Neural progenitor cell (in vitro differentiated cells): ENCODE data around the gene SYNDIG1.

Experiments used
- CTCF ChIP-seq: fragments of 200-600 bp; sonication (generic); IDR thresholded peaks from 2 replicates; pipeline ENCODE4 v1.5.1; 2017; ENCODE audit warnings: antibody characterized with exemption, mild to moderate bottlenecking
- EZH2 ChIP-seq: fragments of 200-600 bp; sonication (generic); IDR thresholded peaks from 2 replicates; pipeline ENCODE4 v1.6.1; 2017; ENCODE audit warnings: antibody characterized with exemption, mild to moderate bottlenecking, moderate library complexity
- EZH2phosphoT487 ChIP-seq: fragments of 200-600 bp; sonication (generic); IDR thresholded peaks from 2 replicates; pipeline ENCODE4 v1.6.1; 2017; ENCODE audit warnings: antibody characterized with exemption

GRCh38 chr20:24456398-24456781, 13.0 kb upstream of the SYNDIG1 start:
- no peak for TF ChIP-seq CTCF
- TF ChIP-seq EZH2, result no peak
- no peak for TF ChIP-seq EZH2phosphoT487
